Pulmonary artery endothelial cell (primary cell): ENCODE results near the gene TAF12. TPM values are rescaled to one million over a fixed set of nuclear protein-coding genes. Genes with fewer than 3 reads are reported as not detected.
"Not testable (repeated sequence)": the region's sequence is repeated elsewhere in the genome, so short reads cannot be mapped to it uniquely, and the experiment has no call there.

Source experiments
- DNase-seq: peaks from one replicate; pipeline ENCODE4 v3.0.0-alpha.2; 2011; ENCODE audit warnings: low read depth, low spot score
- total RNA-seq: library from RNA; depleted of rRNA; stranded (reverse); fragments of >200 nt; gene quantifications from 2 replicates; pipeline ENCODE4 v1.2.3, GENCODE V29; 2014

Gene TAF12
- total RNA-seq, 1 donor from 2014 or later = 36.9 TPM

GRCh38 chr1:28582248-28582615 lies 60.6 kb downstream of the TAF12 start:
- no peak for DNase-seq

- peak; percentile 81 for DNase-seq
Measured at GRCh38 chr1:28581531-28582247, 61.2 kb downstream of the TAF12 start.

GRCh38 chr1:28580722-28581530 lies 61.9 kb downstream of the TAF12 start:
- no peak for DNase-seq

- DNase-seq = no peak
Measured at GRCh38 chr1:28579401-28579800, 63.5 kb downstream of the TAF12 start.

GRCh38 chr1:28578696-28579218 lies 64.1 kb downstream of the TAF12 start:
- DNase-seq = no peak

- DNase-seq = no peak
Measured at GRCh38 chr1:28577738-28578536, 64.9 kb downstream of the TAF12 start.

GRCh38 chr1:28577052-28577678 lies 65.7 kb downstream of the TAF12 start:
- DNase-seq = no peak

GRCh38 chr1:28573564-28573963 lies 69.3 kb downstream of the TAF12 start:
- no peak for DNase-seq

- not testable (repeated sequence) for DNase-seq
Measured at GRCh38 chr1:28572891-28573290, 70.0 kb downstream of the TAF12 start.

- DNase-seq = no peak
Measured at GRCh38 chr1:28571911-28572310, 71.0 kb downstream of the TAF12 start.

- no peak for DNase-seq
Measured at GRCh38 chr1:28566931-28567330, 75.9 kb downstream of the TAF12 start.

- no peak for DNase-seq
Measured at GRCh38 chr1:28565726-28566125, 77.1 kb downstream of the TAF12 start.

GRCh38 chr1:28565040-28565439 lies 77.8 kb downstream of the TAF12 start:
- DNase-seq = no peak

GRCh38 chr1:28564310-28564709 lies 78.6 kb downstream of the TAF12 start:
- DNase-seq = no peak

- DNase-seq = no peak
Measured at GRCh38 chr1:28560886-28561285, 82.0 kb downstream of the TAF12 start.

Other genes with a start within 250 kb of the TAF12 start
- gene RCC1, start 137.0 kb downstream of the TAF12 start, total RNA-seq = 89.9 and 129 TPM in 2 replicates
- gene TRNAU1AP, start 90.0 kb downstream of the TAF12 start, total RNA-seq = 26.8 and 27.8 TPM in 2 replicates
- gene RAB42, start 50.8 kb downstream of the TAF12 start, total RNA-seq = 1.7 and 2.0 TPM in 2 replicates
- gene RNU11, start 5.5 kb upstream of the TAF12 start, total RNA-seq = not detected in 2 replicates
- 8.4 and 12.7 TPM in 2 replicates for gene GMEB1, start 25.7 kb upstream of the TAF12 start, total RNA-seq
- 91.9 and 96.8 TPM in 2 replicates for gene YTHDF2, start 93.9 kb upstream of the TAF12 start, total RNA-seq
- gene OPRD1, start 169.1 kb upstream of the TAF12 start, total RNA-seq = not detected in 2 replicates